DND-41 (cell line): ENCODE results near the gene TMTC2.

Experiments used
- ATAC-seq: fragments of 200-7000 bp; cut with Tn5 transposase; 3 replicates; pipeline ENCODE4 v1.9.1; 2021; ENCODE audit warnings: low read depth; ENCODE audit not compliant: insufficient read depth
- DNase-seq: peaks from one replicate; pipeline ENCODE4 v3.0.0-alpha.2; 2020
- H2AFZ ChIP-seq: 2 replicates; pipeline ENCODE4 v1.6.0; 2012; ENCODE audit warnings: low read depth, low read length
- H3K27ac ChIP-seq: 2 replicates; pipeline ENCODE4 v1.5.1; 2012; ENCODE audit warnings: low read length, inconsistent platforms
- H3K27me3 ChIP-seq: fragments of 200-600 bp; sonication (generic); 2 replicates; pipeline ENCODE4 v1.6.0; 2012; ENCODE audit warnings: low read length, mild to moderate bottlenecking, inconsistent platforms; ENCODE audit not compliant: insufficient read depth, poor library complexity
- H3K36me3 ChIP-seq: 2 replicates; pipeline ENCODE4 v1.5.1; 2012; ENCODE audit warnings: low read length, inconsistent platforms; ENCODE audit not compliant: insufficient read depth
- H3K4me1 ChIP-seq: 2 replicates; pipeline ENCODE4 v1.5.1; 2012; ENCODE audit warnings: mild to moderate bottlenecking, low read length; ENCODE audit not compliant: insufficient read depth
- H3K4me2 ChIP-seq: 2 replicates; pipeline ENCODE4 v1.6.0; 2012; ENCODE audit warnings: mild to moderate bottlenecking, moderate library complexity, low read length, inconsistent platforms; ENCODE audit not compliant: insufficient read depth
- H3K4me3 ChIP-seq, 2 experiments: fragments of 200-600 bp in 1 of 2; shearing (Covaris generic) in 1 of 2; 2 replicates each; pipeline ENCODE4 v1.5.1; 2012 to 2016; ENCODE audit warnings: inconsistent platforms in 2 of 2, low read length in 2 of 2, mild to moderate bottlenecking in 2 of 2, low read depth in 1 of 2, moderate library complexity in 1 of 2
- H3K79me2 ChIP-seq: 2 replicates; pipeline ENCODE4 v1.6.0; 2012; ENCODE audit warnings: low read length, inconsistent platforms; ENCODE audit not compliant: insufficient read depth
- H3K9ac ChIP-seq: 2 replicates; pipeline ENCODE4 v1.6.0; 2012; ENCODE audit warnings: low read depth, mild to moderate bottlenecking, inconsistent platforms, low read length, moderate library complexity
- H3K9me3 ChIP-seq: 2 replicates; pipeline ENCODE4 v1.5.1; 2012; ENCODE audit warnings: low read length, moderate library complexity, mild to moderate bottlenecking, inconsistent platforms; ENCODE audit not compliant: insufficient read depth, severe bottlenecking
- H4K20me1 ChIP-seq: 2 replicates; pipeline ENCODE4 v1.6.0; 2012; ENCODE audit warnings: low read length; ENCODE audit not compliant: insufficient read depth
- EZH2 ChIP-seq: IDR thresholded peaks from 3 replicates; pipeline ENCODE4 v1.6.1; 2012; ENCODE audit warnings: borderline replicate concordance, low read depth, mild to moderate bottlenecking, moderate library complexity, low read length, inconsistent platforms; ENCODE audit not compliant: severe bottlenecking
- TF ChIP-seq, protein P1 (sequence below): IDR thresholded peaks from 2 replicates; pipeline ENCODE4 v1.5.1; 2012; ENCODE audit warnings: borderline replicate concordance, low read length, moderate library complexity, mild to moderate bottlenecking; ENCODE audit not compliant: poor library complexity, severe bottlenecking; ENCODE audit errors: extremely low read depth

TMTC2 gene

DNA sequence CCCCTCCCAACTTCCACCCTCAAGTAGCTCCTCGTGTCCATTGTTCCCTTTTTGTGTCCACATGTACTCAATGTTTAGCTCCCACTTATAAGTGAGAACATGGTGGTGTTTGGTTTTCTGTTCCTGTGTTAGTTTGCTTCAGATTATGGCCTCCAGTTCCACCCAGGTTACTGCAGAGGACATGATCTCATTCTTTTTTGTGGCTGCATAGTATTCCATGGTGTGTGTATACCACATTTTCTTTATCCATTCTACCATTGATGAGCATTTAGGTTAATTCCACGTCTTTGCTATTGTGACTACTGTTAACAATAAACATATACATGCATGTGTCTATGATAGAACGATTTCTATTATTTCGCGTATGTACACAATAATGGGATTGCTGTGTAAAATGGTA lies 362.6 kb downstream of the TMTC2 start:
- Histone ChIP-seq H3K36me3 (no peaks in the 10 kb centered on the region), H3K27ac (no peak overlapping the region), H3K9ac (no peak overlapping the region), H4K20me1 (no peaks in the 10 kb centered on the region), H3K4me2 (no peak overlapping the region), H2AFZ (no peak overlapping the region), H3K9me3 (no peaks in the 10 kb centered on the region), H3K79me2 (no peaks in the 10 kb centered on the region), H3K4me3 (no peak overlapping the region), H3K27me3 (no peaks in the 10 kb centered on the region), H3K4me1 (no peaks in the 10 kb centered on the region)
- DNase-seq: no peak
- no peak for ATAC-seq
- no peak for TF ChIP-seq EZH2
- TF ChIP-seq, protein P1, sequence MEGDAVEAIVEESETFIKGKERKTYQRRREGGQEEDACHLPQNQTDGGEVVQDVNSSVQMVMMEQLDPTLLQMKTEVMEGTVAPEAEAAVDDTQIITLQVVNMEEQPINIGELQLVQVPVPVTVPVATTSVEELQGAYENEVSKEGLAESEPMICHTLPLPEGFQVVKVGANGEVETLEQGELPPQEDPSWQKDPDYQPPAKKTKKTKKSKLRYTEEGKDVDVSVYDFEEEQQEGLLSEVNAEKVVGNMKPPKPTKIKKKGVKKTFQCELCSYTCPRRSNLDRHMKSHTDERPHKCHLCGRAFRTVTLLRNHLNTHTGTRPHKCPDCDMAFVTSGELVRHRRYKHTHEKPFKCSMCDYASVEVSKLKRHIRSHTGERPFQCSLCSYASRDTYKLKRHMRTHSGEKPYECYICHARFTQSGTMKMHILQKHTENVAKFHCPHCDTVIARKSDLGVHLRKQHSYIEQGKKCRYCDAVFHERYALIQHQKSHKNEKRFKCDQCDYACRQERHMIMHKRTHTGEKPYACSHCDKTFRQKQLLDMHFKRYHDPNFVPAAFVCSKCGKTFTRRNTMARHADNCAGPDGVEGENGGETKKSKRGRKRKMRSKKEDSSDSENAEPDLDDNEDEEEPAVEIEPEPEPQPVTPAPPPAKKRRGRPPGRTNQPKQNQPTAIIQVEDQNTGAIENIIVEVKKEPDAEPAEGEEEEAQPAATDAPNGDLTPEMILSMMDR: no peak

DNA sequence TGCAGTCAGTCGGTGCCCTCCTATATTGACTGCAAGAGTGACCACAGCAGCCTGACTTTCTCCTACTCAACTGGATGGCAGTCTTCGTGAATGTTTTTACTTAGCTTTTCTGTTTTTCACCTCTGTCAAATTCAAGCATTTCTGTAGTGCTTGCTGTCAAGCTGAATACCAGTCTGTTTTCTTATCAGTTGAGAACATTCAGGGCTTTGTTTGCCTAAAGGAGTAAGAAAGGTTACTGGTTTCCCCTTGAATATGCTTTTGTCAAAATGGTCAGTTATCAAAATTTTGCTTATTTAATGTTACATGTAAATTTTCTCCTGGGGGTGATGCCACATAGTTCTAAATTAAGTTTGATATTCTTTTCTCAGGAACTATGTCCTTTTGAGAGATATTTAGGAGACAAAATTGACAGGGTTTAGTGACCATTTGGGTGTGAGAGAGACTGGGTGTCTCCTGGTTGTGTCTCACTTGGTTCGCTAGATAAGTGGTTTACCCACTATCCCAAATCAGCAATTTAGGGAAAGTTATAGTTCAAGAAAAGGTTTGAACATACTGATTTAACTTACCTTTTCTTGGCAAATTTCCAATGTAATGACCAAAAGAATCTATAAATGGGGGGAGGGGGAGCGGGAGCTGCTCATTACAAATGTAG lies 366.3 kb downstream of the TMTC2 start:
- Histone ChIP-seq H3K36me3 (no peaks in the 10 kb centered on the region), H3K4me1 (no peaks in the 10 kb centered on the region), H3K27ac (no peak overlapping the region), H3K9me3 (no peaks in the 10 kb centered on the region), H3K79me2 (no peaks in the 10 kb centered on the region), H3K4me2 (no peak overlapping the region), H3K9ac (no peak overlapping the region), H2AFZ (no peak overlapping the region), H3K27me3 (no peaks in the 10 kb centered on the region), H4K20me1 (no peaks in the 10 kb centered on the region), H3K4me3 (no peak overlapping the region)
- ATAC-seq (no peak), DNase-seq (no peak)
- TF ChIP-seq EZH2: no peak
- TF ChIP-seq, protein P1: no peak

DNA sequence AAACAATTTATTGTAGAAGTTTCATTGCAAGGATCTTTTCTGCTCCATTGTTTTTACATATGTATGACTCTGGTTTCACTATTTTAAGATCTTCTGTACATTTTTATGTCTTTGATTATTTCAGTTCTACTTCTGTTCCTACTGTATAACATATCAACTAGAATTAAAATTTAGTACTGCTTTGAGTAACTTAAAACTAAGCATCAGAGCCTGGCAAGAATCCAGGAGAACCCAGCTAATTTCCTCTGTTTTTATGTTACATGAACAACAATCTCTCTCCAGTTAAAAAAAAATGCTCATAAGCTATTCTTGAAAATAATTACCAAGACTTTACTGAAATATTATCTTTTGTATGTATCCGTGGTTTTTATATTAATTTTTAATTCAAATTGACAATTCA lies 370.7 kb downstream of the TMTC2 start:
- Histone ChIP-seq H3K4me2 (no peak overlapping the region), H3K9ac (no peak overlapping the region), H3K9me3 (no peaks in the 10 kb centered on the region), H3K27ac (no peak overlapping the region), H3K36me3 (no peaks in the 10 kb centered on the region), H3K79me2 (no peaks in the 10 kb centered on the region), H3K27me3 (no peaks in the 10 kb centered on the region), H2AFZ (no peak overlapping the region), H3K4me3 (no peak overlapping the region), H3K4me1 (no peaks in the 10 kb centered on the region), H4K20me1 (no peaks in the 10 kb centered on the region)
- ATAC-seq (no peak), DNase-seq (no peak)
- TF ChIP-seq, protein P1: no peak
- TF ChIP-seq EZH2: no peak
